ENCODE data around the gene CCDC6.
A peak's percentile ranks its signal among the peaks of the same experiment; 100 is the strongest.
"Not testable (repeated sequence)": the region's sequence is repeated elsewhere in the genome, so short reads cannot be mapped to it uniquely, and the experiment has no call there.

The CCDC6 gene

GRCh38 chr10:59906417-59907202, at the start of gene CCDC6:
Gene CCDC6, minus strand, starts transcription at chr10:59906556. Its CDS starts 132 bp downstream, at chr10:59906424.
- peak; percentile 97 for DNase-seq

GRCh38 chr10:59954296-59954695, 47.9 kb upstream of the CCDC6 start:
- no peak for DNase-seq

GRCh38 chr10:59953711-59954110, 47.4 kb upstream of the CCDC6 start:
- DNase-seq, result not testable (repeated sequence)

- DNase-seq, result no peak
Observed at GRCh38 chr10:59950105-59950504, 43.7 kb upstream of the CCDC6 start.

GRCh38 chr10:59949608-59950007, 43.3 kb upstream of the CCDC6 start:
- no peak for DNase-seq

- DNase-seq, result no peak
Observed at GRCh38 chr10:59945991-59946390, 39.6 kb upstream of the CCDC6 start.

- no peak for DNase-seq
Observed at GRCh38 chr10:59945590-59945989, 39.2 kb upstream of the CCDC6 start.

- DNase-seq, result no peak
Observed at GRCh38 chr10:59944339-59944935, 38.1 kb upstream of the CCDC6 start.

- DNase-seq, result no peak
Observed at GRCh38 chr10:59942556-59942955, 36.2 kb upstream of the CCDC6 start.

GRCh38 chr10:59937720-59938119, 31.4 kb upstream of the CCDC6 start:
- no peak for DNase-seq

- no peak for DNase-seq
Observed at GRCh38 chr10:59934701-59935100, 28.3 kb upstream of the CCDC6 start.

GRCh38 chr10:59930788-59931521, 24.6 kb upstream of the CCDC6 start:
- DNase-seq, result not testable (repeated sequence)

- no peak for DNase-seq
Observed at GRCh38 chr10:59926086-59926485, 19.7 kb upstream of the CCDC6 start.

GRCh38 chr10:59922907-59923306, 16.6 kb upstream of the CCDC6 start:
- no peak for DNase-seq

- no peak for DNase-seq
Observed at GRCh38 chr10:59917922-59918321, 11.6 kb upstream of the CCDC6 start.

GRCh38 chr10:59913547-59914237, 7.3 kb upstream of the CCDC6 start:
- DNase-seq, result no peak

- DNase-seq, result no peak
Observed at GRCh38 chr10:59910867-59911266, 4.5 kb upstream of the CCDC6 start.

- no peak for DNase-seq
Observed at GRCh38 chr10:59909815-59910214, 3.5 kb upstream of the CCDC6 start.

- DNase-seq, result no peak
Observed at GRCh38 chr10:59908808-59909143, 2.4 kb upstream of the CCDC6 start.

- DNase-seq, result peak; percentile 94
Observed at GRCh38 chr10:59907918-59908807, 1.8 kb upstream of the CCDC6 start.

GRCh38 chr10:59907537-59907917, 1.2 kb upstream of the CCDC6 start:
- no peak for DNase-seq

GRCh38 chr10:59905731-59906416, 482 bp downstream of the CCDC6 start:
- DNase-seq, result no peak
